ENCODE data around the gene KIF11. TPM values are rescaled to one million over a fixed set of nuclear protein-coding genes. Genes with fewer than 3 reads are reported as not detected.

KIF11 gene
- total RNA-seq, 1 experiment from 2014 or later, result 33.8 TPM

DNA sequence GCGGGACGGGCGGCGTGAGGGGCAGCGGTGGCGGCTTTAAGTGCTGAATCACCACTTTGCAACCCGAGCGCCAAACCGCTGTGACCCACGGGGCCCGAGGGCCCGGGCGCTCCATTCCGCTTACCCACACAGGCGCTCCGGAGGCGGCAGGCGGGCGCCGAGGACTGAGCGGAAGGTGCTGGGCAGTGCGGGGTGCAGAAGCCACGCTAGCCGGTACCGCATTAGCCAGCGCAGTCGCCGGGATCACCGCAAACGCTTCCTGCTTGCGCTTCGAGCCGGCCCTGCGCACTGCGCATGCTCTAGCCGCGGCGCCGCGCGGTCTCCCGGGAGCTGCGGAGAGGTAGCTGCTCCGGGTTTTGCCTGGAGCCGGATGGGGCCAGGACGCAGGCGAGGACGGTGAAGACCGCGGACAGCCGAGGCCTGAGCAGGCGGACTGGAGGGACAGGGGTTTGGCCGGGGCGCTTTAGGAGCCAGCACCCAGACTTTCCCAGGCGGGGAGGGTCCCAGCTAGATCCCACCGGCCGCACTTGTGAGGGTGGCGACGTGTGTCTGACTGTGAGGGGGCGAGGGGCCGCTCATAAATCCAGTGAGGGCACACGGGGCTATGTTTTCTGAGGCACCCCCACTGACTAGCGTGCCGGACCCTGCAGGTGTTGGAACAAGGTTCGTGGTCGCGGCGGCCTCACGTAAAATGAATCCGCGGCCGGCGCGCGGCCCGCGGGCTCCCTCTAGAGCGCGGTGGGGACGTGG, 19.0 kb upstream of the KIF11 start, which contains the start of gene IDE (continued):
- TF ChIP-seq SP1 (IDR thresholded peaks at IDR 0.05; ENCODE audit: low read depth) (no peak; the same call in 1 of the 2 replicates), RAD21 (IDR thresholded peaks at IDR 0.05; ENCODE audit: low read depth) (peak; percentile 83), EGR1 (IDR thresholded peaks at IDR 0.05; ENCODE audit: low read depth) (no peak), YY1 (IDR thresholded peaks at IDR 0.05; ENCODE audit: extremely low read depth, insufficient replicate concordance, low read depth, low read length) (no peak), ELF1 (IDR thresholded peaks at IDR 0.05; ENCODE audit: borderline replicate concordance, low read depth) (no peak)

DNA sequence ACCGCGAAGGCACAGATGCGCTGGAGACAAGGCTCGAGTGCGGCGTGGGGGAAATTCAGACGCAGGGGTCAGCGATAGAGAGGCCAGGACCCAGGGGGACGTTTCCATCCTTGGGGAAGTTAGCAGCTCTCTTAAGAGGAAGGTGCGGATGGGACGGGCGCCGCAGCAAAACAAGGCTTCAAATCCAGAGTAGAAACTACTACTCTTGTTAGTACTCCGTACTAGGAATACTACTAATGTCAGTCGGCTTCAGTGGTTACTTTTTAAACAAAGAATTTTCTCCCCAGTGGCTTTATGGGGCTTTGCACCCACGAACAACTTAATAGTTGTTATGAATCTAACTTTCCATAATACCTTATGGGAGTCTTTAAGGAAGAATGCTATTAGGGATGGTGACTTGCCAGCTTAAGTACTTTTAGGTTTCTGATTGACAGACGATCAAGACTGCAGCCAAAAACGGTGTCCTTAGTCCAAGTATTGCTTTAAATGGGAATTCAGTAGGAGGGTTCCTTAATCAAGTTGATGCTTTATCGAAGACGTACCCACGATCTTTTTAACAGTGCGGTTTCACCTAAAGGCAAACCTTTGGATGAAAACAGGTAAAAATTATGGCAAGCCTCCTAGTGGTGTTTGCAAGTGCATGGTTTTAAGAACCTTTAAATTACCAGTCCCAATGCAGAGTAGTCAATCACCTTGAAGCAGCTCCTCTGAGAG, 18.2 kb upstream of the KIF11 start:
- H2AFZ ChIP-seq (ENCODE audit: low read depth, low read length, poor library complexity, severe bottlenecking), result no peak overlapping the region

More for the DNA sequence above, 18.2 kb upstream of the KIF11 start:
- Histone ChIP-seq H3K9me2 (ENCODE audit: insufficient read depth) (no peaks in the 10 kb centered on the region), H3K4me3 (replicated peaks in 1 of 2; ENCODE audit: low read depth in 1 of 2, low read length in 2 of 2) (peak overlapping the region; percentile 74 to 88), H3K27me3 (ENCODE audit: insufficient read depth, low read length) (no peaks in the 10 kb centered on the region), H4K20me1 (ENCODE audit: insufficient read depth) (no peaks in the 10 kb centered on the region; the same call in 1 of the 2 replicates), H3K4me2 (ENCODE audit: low read length) (peak overlapping the region; percentile 74), H3K27ac (ENCODE audit: low read depth, low read length) (peak overlapping the region; percentile 97), H3K9me3 (ENCODE audit: control insufficient read depth in 1 of 2, insufficient read depth in 1 of 2, low read depth in 1 of 2, low read length in 2 of 2) (no peaks in the 10 kb centered on the region), H3K79me2 (ENCODE audit: insufficient read depth, low read length) (peaks cover 38% of the 10 kb centered on the region), H3K36me3 (ENCODE audit: control insufficient read depth in 1 of 2, insufficient read depth in 2 of 2, low read length in 2 of 2) (no peaks in the 10 kb centered on the region), H3K4me1 (ENCODE audit: control insufficient read depth in 1 of 2, insufficient read depth in 2 of 2, low read length in 2 of 2) (peaks cover 17 to 26% of the 10 kb centered on the region in 2 experiments), H3K9ac (ENCODE audit: low read length) (peak overlapping the region; percentile 95)
- POLR2A ChIA-PET, result interaction anchor here (0.6 to 3.3 kb wide), 6 partner anchors 16 to 62 kb away, joined by 3 to 29 read pairs (median 4); partner anchors contain the start of gene KIF11
- RAD21 ChIA-PET (ENCODE audit: low non-redundant PET in 1 of 2, low total read pairs in 2 of 2, uncharacterized antibody in 2 of 2, unreplicated experiment in 2 of 2), result interaction anchor here (0.9 to 1.0 kb wide), 3 partner anchors 16 to 58 kb away, joined by 3 to 4 read pairs (median 3); no protein-coding TSS in a partner anchor
- TF ChIP-seq YY1 (IDR thresholded peaks at IDR 0.05; ENCODE audit: extremely low read depth, insufficient replicate concordance, low read depth, low read length), result peak; percentile 32
- TF ChIP-seq, protein P1, sequence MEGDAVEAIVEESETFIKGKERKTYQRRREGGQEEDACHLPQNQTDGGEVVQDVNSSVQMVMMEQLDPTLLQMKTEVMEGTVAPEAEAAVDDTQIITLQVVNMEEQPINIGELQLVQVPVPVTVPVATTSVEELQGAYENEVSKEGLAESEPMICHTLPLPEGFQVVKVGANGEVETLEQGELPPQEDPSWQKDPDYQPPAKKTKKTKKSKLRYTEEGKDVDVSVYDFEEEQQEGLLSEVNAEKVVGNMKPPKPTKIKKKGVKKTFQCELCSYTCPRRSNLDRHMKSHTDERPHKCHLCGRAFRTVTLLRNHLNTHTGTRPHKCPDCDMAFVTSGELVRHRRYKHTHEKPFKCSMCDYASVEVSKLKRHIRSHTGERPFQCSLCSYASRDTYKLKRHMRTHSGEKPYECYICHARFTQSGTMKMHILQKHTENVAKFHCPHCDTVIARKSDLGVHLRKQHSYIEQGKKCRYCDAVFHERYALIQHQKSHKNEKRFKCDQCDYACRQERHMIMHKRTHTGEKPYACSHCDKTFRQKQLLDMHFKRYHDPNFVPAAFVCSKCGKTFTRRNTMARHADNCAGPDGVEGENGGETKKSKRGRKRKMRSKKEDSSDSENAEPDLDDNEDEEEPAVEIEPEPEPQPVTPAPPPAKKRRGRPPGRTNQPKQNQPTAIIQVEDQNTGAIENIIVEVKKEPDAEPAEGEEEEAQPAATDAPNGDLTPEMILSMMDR (IDR thresholded peaks at IDR 0.05 in 2 of 3, conservative IDR thresholded peaks at IDR 0.05 in 1 of 3; ENCODE audit: borderline replicate concordance in 1 of 3, insufficient read depth in 1 of 3, low read depth in 2 of 3, low read length in 2 of 3), result peak in 2 of 3 experiments; percentile 32 to 36; a peak in 4 of 6 replicates
- TF ChIP-seq EZH2 (IDR thresholded peaks at IDR 0.05), result no peak
- peak; percentile 10; the same call in 1 of the 2 replicates for ATAC-seq
- intact Hi-C loops (cut with micrococcal nuclease), result loop anchor here (1.0 to 2.0 kb wide), 2 partner anchors 16 to 57 kb away; no protein-coding TSS in a partner anchor
- no TSS peak for BruUV-seq (replicated peaks)
- CTCF ChIA-PET, result interaction anchor here (0.6 to 4.0 kb wide), 3 partner anchors 16 to 57 kb away, joined by 3 to 26 read pairs (median 20); no protein-coding TSS in a partner anchor
- DNase-seq (ENCODE audit: low read depth, low spot score), result no peak
